Measurements from ENCODE around the gene ATP6V0C.

- TF ChIP-seq POLR2A (IDR thresholded peaks at IDR 0.05) = no peak
- TF ChIP-seq CTCF (IDR thresholded peaks at IDR 0.05) = no peak
- TF ChIP-seq EP300 (IDR thresholded peaks at IDR 0.05) = no peak
These were observed 17.3 kb upstream of the ATP6V0C start for GRCh38 chr16:2496223-2497115.

All from ovary (tissue), 3 donors.